ENCODE data around the gene TMA7.

DNA sequence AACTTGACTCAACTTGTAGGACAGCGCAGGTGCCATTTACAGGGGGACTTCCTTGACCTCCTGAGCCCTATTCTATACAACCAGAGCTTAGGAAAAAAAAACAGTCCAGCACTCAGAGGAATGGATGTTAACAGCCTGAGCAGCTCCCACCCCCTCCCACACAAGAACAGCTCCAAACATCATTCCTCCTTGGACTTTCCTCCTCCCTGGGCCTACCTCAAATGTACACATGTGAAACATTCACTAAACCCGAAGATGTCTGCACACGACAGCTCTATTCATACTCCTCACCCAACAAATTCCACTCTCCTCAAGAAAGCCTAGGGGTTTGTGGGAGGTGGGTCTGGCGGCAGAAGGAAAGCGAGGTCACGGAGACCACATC is 6.0 kb downstream of the TMA7 start:
- TF ChIP-seq CTCF (IDR thresholded peaks at IDR 0.05), result no peak
- no peak for TF ChIP-seq POLR2A (IDR thresholded peaks at IDR 0.05)
